Activated naive CD4-positive, alpha-beta T cell treated with Interleukin-2 at 50 U/mL for 16 hours (primary cell): ENCODE measurements around the gene PHYKPL.

ENCODE experiments used
- DNase-seq: peaks from one replicate; pipeline ENCODE4 v3.0.0-alpha.2; 2020

Gene PHYKPL

GRCh38 chr5:178222292-178222691 is 10.3 kb downstream of the PHYKPL start:
- DNase-seq = no peak

- DNase-seq = no peak
Observed at GRCh38 chr5:178221853-178222252, 10.7 kb downstream of the PHYKPL start.

GRCh38 chr5:178221282-178221681 is 11.3 kb downstream of the PHYKPL start:
- DNase-seq = no peak

GRCh38 chr5:178218827-178219226 is 13.8 kb downstream of the PHYKPL start:
- DNase-seq = no peak

DNA sequence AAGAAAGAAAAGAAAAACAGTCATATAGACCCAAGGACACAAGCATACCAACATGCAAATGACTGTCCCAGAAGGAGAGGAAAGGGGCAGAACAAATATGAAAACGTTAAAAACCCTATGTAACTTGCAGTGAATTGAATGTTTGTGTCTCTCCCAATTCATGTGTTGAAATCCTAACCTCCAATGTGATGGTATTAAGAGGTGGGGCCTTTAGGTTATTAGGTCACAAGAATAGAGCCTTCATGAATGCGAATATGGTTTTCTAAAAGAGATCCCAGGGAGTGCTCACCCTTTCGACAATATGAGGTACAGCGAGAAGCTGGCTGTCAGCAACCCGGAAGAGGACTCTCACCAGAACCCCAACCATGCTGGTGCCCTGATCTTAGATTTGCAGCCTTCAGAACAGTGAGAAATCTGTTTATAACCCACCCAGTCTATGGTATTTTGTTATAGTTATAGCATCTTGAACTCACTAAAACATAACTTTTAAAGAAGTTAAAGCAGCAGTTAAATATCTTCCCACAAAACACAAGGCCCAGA is 14.3 kb downstream of the PHYKPL start:
- no peak for DNase-seq

- no peak for DNase-seq
Observed at GRCh38 chr5:178216779-178217178, 15.8 kb downstream of the PHYKPL start.

GRCh38 chr5:178216088-178216534 is 16.5 kb downstream of the PHYKPL start:
- no peak for DNase-seq

- DNase-seq = no peak
Observed at GRCh38 chr5:178215280-178216002, 17.2 kb downstream of the PHYKPL start.

DNA sequence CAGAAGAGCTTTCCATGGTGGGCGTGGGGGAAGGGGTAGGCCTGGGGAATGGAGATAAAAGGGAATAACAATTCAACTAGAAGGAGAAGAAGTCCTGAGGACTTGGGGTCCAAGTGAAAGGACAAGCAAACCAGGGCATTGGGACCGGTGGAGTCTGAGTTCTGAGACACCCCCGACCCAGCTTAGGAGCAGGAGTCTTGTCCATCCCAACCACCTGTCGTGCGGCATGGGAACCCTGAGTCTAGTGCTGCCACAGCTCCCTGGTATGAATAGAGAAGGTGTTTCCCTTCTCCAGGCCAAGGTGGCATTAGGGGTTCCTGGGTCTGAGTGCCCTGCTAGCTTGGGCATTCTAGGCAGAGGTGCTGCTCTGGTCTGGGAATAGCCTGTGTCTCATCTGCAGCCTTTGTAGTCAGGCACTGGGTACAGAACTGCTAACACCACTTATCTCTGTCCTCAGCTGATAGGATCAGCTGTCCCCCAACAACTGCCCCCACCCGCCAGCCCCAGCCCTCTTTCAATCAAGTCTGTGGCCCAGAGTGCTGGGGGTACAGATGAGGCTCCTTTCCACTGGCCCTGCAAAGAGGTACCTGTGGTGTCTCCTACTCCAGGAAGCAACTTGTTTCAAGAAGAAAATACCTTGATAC is 18.3 kb downstream of the PHYKPL start:
- no peak for DNase-seq

GRCh38 chr5:178213748-178214151 is 18.9 kb downstream of the PHYKPL start:
- DNase-seq = no peak

GRCh38 chr5:178213003-178213461 is 19.6 kb downstream of the PHYKPL start:
- DNase-seq = no peak

GRCh38 chr5:178212241-178213002 is 20.2 kb downstream of the PHYKPL start:
- DNase-seq = no peak

GRCh38 chr5:178211095-178212048 is 21.2 kb downstream of the PHYKPL start:
- DNase-seq = no peak

GRCh38 chr5:178210686-178211085 is 21.9 kb downstream of the PHYKPL start:
- DNase-seq = no peak

DNA sequence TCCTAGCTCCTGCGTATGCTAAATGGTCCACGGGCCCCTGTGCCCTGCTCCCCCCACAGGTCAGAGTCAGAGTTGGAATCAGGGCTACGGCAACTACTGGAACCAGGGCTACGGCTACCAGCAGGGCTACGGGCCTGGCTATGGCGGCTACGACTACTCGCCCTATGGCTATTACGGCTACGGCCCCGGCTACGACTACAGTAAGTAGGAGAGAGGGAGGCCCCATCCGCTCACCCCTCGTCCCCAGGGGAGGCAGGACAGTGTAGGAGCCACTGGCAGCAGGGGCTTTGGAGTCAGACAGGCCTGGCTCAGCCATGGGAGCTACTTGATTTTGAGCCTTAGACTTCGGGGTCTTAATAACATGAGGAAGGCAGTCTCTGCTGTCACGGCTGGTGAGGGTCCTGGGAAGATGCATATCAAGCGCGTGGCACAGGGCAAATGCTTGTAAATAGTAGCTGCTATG is 22.5 kb downstream of the PHYKPL start:
- DNase-seq = no peak

DNA sequence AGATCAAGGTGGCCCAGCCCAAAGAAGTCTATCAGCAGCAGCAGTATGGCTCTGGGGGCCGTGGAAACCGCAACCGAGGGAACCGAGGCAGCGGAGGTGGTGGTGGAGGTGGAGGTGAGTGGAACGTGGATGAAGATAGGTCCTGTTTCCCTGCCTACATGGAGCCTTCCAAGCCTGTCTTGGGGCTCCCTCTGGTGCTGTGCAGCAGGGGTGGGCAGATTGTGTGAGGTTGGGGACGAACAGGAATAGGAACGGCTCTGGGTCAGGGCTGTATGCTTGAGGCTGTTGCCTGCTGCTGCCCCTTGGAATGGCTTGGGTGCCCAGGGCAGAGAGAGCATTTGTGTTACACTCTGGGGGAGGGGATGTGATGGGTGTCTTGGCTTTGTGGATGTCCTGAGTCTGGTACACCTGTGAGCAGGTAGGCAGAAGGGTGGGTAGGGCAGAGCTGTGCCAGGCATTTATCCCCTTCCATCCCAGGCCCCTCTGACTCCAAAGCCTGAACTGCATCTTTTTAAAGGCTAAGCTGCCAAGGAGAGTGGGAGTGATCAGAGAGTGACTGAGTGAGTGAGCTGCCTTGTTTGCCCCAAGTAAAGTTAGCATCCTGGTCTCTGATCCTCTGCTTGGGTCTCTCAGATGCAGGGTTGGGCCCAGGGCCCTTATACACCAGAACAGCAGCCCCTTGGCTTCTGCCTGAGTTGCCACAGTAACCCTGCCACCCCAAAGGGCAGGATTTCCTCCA is 23.1 kb downstream of the PHYKPL start:
- no peak for DNase-seq

DNA sequence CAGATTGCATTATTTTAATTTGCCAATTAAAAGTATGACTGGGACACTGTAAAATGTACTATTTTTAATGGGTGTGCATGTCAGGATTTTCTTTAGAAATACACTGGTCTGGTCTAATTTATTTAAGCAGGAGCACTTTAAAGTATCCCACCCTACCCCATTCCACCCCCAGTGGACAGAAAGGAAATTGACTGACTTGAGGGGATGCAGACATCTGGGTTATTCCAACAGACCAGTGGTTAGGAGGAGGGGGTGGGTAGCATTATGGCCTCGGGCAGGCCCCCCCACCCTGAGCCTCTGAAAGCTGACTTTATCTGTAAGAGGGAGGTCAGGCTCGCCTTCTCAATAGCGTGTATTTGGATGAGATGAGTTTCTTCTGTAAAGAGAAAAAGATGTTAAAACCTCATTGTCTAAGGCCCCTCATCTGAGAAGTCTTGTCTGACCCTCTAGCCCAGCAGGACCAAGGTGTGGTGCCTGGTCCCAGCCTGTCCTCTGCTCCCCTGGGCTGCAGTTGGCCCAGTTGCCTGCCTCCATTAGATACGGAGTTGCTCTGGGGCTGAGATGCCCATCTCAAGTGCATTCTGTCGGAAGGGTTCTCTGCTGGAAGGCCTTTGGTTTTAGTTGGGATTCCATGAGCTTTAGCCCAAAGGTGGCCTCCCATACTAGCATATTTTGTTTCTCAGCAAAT is 23.9 kb downstream of the PHYKPL start:
- no peak for DNase-seq

GRCh38 chr5:178207917-178208280 is 24.7 kb downstream of the PHYKPL start:
- no peak for DNase-seq

- DNase-seq = no peak
Observed at GRCh38 chr5:178207183-178207916, 25.3 kb downstream of the PHYKPL start.
